Esophagus muscularis mucosa (tissue), 4 donors: Measurements from ENCODE around the gene ROBO2. TPM values are rescaled to one million over a fixed set of nuclear protein-coding genes. Genes with fewer than 3 reads are reported as not detected.

Experiments
- DNase-seq: peaks from one replicate; pipeline ENCODE4 v3.0.0-alpha.2; 2017; ENCODE audit errors: extremely low spot score
- H3K27ac ChIP-seq, 4 donors: fragments of 200-600 bp; sonication (generic); replicated peaks in 1 of 4; 1 replicate in 3 of 4; 2 replicates in 1 of 4; pipeline ENCODE4 v1.5.1; 2016 to 2019; ENCODE audit warnings: mild to moderate bottlenecking in 1 of 4
- H3K27me3 ChIP-seq, 4 donors: fragments of 200-600 bp; sonication (generic); one replicate each; pipeline versions ENCODE4 v1.5.1 to v1.6.0; 2016 to 2019
- H3K36me3 ChIP-seq, 4 donors: fragments of 200-600 bp; sonication (generic); one replicate each; pipeline ENCODE4 v1.5.1; 2016 to 2019
- H3K4me1 ChIP-seq, 4 donors: fragments of 200-600 bp; sonication (generic); one replicate each; pipeline ENCODE4 v1.5.1; 2016 to 2019
- H3K4me3 ChIP-seq, 4 donors: fragments of 200-600 bp; sonication (generic); 1 replicate in 2 of 4; 2 replicates in 2 of 4; pipeline ENCODE4 v1.5.1; 2016 to 2019; ENCODE audit warnings: mild to moderate bottlenecking in 4 of 4, moderate library complexity in 1 of 4
- H3K9me3 ChIP-seq, 4 donors: fragments of 200-600 bp; sonication (generic); 1 replicate in 3 of 4; 2 replicates in 1 of 4; pipeline ENCODE4 v1.5.1; 2016 to 2019
- EP300 ChIP-seq: sonication (generic); formaldehyde crosslinking; IDR thresholded peaks from one replicate; pipeline ENCODE4 v1.6.1; 2017; ENCODE audit warnings: antibody characterized with exemption
- POLR2A ChIP-seq: fragments of 450-650 bp; IDR thresholded peaks from one replicate; pipeline ENCODE4 v1.6.1; 2017; ENCODE audit warnings: antibody characterized with exemption, moderate library complexity, mild to moderate bottlenecking, low read depth
- POLR2AphosphoS5 ChIP-seq, 2 donors: sonication (generic); formaldehyde crosslinking; IDR thresholded peaks; one replicate each; pipeline ENCODE4 v1.6.1; 2017; ENCODE audit warnings: antibody characterized with exemption in 2 of 2
- WGBS: methylation state at CpG from one replicate; pipeline ENCODE4 v1.1.5; 2018; 5-methylcytosine and 5-hydroxymethylcytosine counted together
- intact Hi-C: fragments of 100-400 bp; cut with DNase I; formaldehyde crosslinking; loops from one replicate; pipeline ENCODE4 v1.15.1; 2023
- total RNA-seq, 4 donors: library from RNA; depleted of rRNA; stranded (reverse); fragments of >200 nt; gene quantifications; one replicate each; pipeline versions ENCODE4 v1.1.0 to v1.2.1, GENCODE V29; 2016
- TF ChIP-seq, protein P1 (sequence below), 3 experiments: fragments of 200-600 bp in 2 of 3; fragments of 450-650 bp in 1 of 3; sonication (generic) in 2 of 3; IDR thresholded peaks; one replicate each; pipeline ENCODE4 v1.5.1; 2017 to 2019; ENCODE audit warnings: antibody characterized with exemption in 3 of 3, mild to moderate bottlenecking in 2 of 3, moderate library complexity in 1 of 3

The ROBO2 gene
- total RNA-seq, 4 donors from 2014 or later = 0.83 to 2.1 (median 1.3) TPM

DNA sequence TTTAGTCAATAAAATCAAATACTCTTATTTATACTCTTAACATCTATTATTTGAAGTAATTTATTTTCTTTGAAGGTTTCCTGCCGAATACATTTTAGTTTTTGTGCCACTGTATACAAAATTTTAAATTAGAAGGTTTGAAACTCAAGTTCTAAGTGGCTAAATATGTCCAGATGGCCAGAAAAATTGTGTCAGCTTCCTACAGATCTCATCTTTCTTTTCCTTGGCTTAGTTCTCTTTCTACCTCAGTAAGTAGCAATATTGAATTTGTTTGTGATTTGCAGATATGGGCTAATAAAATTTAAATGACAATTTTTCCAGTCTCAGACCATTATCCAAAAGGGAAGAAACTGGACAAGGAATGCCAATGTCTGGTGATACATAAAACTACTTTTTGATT, 452.1 kb downstream of the ROBO2 start:
- no peak overlapping the region for H3K27ac ChIP-seq
- no peaks in the 10 kb centered on the region for H3K36me3 ChIP-seq
- peaks cover 0 to 6% (median 0%) of the 10 kb centered on the region in 4 donors for H3K27me3 ChIP-seq
- TF ChIP-seq EP300 (no peak), POLR2A (no peak), POLR2AphosphoS5 (IDR thresholded peaks at IDR 0.05) (no peak)
- TF ChIP-seq, protein P1, sequence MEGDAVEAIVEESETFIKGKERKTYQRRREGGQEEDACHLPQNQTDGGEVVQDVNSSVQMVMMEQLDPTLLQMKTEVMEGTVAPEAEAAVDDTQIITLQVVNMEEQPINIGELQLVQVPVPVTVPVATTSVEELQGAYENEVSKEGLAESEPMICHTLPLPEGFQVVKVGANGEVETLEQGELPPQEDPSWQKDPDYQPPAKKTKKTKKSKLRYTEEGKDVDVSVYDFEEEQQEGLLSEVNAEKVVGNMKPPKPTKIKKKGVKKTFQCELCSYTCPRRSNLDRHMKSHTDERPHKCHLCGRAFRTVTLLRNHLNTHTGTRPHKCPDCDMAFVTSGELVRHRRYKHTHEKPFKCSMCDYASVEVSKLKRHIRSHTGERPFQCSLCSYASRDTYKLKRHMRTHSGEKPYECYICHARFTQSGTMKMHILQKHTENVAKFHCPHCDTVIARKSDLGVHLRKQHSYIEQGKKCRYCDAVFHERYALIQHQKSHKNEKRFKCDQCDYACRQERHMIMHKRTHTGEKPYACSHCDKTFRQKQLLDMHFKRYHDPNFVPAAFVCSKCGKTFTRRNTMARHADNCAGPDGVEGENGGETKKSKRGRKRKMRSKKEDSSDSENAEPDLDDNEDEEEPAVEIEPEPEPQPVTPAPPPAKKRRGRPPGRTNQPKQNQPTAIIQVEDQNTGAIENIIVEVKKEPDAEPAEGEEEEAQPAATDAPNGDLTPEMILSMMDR (IDR thresholded peaks at IDR 0.05) = no peak
- WGBS = 78% methylated on average over 1 of the region's 1 CpG
- intact Hi-C loops = no loop called here
- H3K9me3 ChIP-seq = no peaks in the 10 kb centered on the region
- H3K4me1 ChIP-seq = no peaks in the 10 kb centered on the region
- DNase-seq = no peak
- H3K4me3 ChIP-seq = no peak overlapping the region

DNA sequence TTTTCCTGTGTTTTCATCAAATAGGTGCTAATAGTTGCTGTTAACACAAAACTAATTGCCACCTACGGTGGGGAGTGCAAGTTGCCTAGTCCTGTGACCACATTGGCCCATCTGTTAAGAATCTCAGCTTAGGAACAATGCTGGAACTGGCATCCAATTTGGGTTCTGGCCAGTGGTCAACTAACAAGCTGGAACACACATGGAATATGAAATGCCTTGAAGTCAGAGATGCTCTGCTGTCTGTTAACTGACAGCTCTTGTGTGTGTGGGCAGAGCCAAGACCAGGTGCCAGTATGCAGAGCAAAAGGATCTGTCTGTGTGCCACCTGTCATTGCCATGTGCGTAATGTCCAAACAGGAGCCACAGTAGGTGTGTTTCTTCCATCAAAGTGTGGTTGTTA, 460.8 kb downstream of the ROBO2 start:
- no peak for DNase-seq
- H3K9me3 ChIP-seq = no peaks in the 10 kb centered on the region
- H3K36me3 ChIP-seq = no peaks in the 10 kb centered on the region
- H3K27ac ChIP-seq = no peak overlapping the region
- H3K27me3 ChIP-seq = no peaks in the 10 kb centered on the region
- no peak for TF ChIP-seq EP300
- no peak for TF ChIP-seq POLR2AphosphoS5 (IDR thresholded peaks at IDR 0.05)
- no peak for TF ChIP-seq POLR2A
- TF ChIP-seq, protein P1 (IDR thresholded peaks at IDR 0.05) = no peak
- no peak overlapping the region for H3K4me3 ChIP-seq
- H3K4me1 ChIP-seq = no peaks in the 10 kb centered on the region
- 60% methylated on average over 2 of the region's 2 CpGs for WGBS
- intact Hi-C loops = no loop called here

DNA sequence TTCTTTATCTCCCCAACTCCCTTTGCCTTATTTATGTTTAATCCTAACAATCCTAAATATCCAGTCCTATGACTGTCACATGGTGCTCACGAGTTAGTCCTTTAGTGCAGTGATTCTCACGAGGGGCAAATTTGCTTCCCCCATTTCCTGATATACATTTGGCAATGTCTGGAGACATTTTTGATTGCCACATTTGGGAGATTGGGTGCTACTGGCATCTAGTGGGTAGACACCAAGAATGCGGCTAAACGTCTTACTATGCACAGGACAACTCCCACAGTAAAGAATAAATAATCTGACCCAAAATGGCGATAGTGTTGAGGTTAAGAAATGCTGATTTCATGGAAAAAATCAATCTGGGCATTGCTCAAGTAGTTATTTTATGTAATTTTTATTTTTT, 466.5 kb downstream of the ROBO2 start:
- Histone ChIP-seq H3K36me3 (no peaks in the 10 kb centered on the region), H3K4me1 (no peaks in the 10 kb centered on the region), H3K9me3 (no peaks in the 10 kb centered on the region), H3K27me3 (no peaks in the 10 kb centered on the region), H3K4me3 (no peak overlapping the region), H3K27ac (no peak overlapping the region)
- TF ChIP-seq EP300 = no peak
- no peak for TF ChIP-seq POLR2A
- TF ChIP-seq, protein P1 (IDR thresholded peaks at IDR 0.05) = no peak
- TF ChIP-seq POLR2AphosphoS5 (IDR thresholded peaks at IDR 0.05) = no peak
- WGBS = 84% methylated on average over 5 of the region's 5 CpGs
- intact Hi-C loops = no loop called here
- no peak for DNase-seq

DNA sequence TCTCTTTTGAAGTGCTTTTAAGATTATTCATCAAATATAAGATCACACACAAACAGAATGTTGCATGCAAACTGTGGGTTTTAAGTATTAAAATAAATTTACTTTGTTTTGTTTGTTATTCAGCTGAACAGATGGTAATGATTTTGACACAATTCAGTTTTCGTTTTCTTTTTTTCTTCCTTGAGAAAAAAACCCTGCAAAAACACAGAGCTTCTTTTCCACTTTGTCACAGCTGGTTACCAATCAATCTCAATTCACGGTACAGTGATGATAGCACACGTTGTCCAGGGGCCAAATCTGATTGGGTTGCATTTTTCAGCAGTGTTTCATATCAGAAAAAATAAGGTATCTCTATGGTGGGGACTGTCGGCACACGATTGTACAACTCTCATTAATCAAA, 473.6 kb downstream of the ROBO2 start:
- H3K4me1 ChIP-seq = no peaks in the 10 kb centered on the region
- intact Hi-C loops = no loop called here
- no peak overlapping the region for H3K27ac ChIP-seq
- no peaks in the 10 kb centered on the region for H3K36me3 ChIP-seq
- H3K9me3 ChIP-seq = no peaks in the 10 kb centered on the region
- no peak for DNase-seq
- no peaks in the 10 kb centered on the region for H3K27me3 ChIP-seq
- H3K4me3 ChIP-seq = no peak overlapping the region
- TF ChIP-seq POLR2AphosphoS5 (IDR thresholded peaks at IDR 0.05) (no peak), EP300 (no peak), POLR2A (no peak)
- TF ChIP-seq, protein P1 (IDR thresholded peaks at IDR 0.05) = no peak
- 27% methylated on average over 5 of the region's 5 CpGs for WGBS

DNA sequence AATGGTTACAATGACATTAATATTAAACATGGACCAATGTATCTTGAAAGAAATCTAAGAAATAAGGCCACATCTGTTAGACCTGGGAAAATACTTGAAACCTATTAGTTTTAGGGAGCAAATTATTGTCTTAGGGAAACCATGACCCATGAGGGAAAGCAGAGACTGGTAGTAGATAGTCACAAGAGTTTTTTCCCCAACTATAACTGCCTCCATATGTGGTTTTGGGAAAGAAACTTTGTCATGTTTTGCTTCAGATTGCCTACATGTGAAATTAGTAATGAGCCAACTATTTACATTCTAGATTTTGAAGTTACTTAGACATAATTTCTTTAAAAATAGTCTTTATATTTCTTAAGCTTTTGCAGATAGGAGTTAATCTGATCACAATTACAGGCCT, 474.9 kb downstream of the ROBO2 start:
- Histone ChIP-seq H3K27ac (no peak overlapping the region), H3K4me1 (no peaks in the 10 kb centered on the region), H3K27me3 (no peaks in the 10 kb centered on the region), H3K36me3 (no peaks in the 10 kb centered on the region), H3K9me3 (no peaks in the 10 kb centered on the region), H3K4me3 (no peak overlapping the region)
- TF ChIP-seq POLR2A (no peak), POLR2AphosphoS5 (IDR thresholded peaks at IDR 0.05) (no peak), EP300 (no peak)
- TF ChIP-seq, protein P1 (IDR thresholded peaks at IDR 0.05) = no peak
- no peak for DNase-seq
- intact Hi-C loops = no loop called here
